ENCODE results near the gene MCM9. TPM values are rescaled to one million over a fixed set of nuclear protein-coding genes. Genes with fewer than 3 reads are reported as not detected.

Gene MCM9
- total RNA-seq, 1 donor from 2014 or later: 15.6 TPM

DNA sequence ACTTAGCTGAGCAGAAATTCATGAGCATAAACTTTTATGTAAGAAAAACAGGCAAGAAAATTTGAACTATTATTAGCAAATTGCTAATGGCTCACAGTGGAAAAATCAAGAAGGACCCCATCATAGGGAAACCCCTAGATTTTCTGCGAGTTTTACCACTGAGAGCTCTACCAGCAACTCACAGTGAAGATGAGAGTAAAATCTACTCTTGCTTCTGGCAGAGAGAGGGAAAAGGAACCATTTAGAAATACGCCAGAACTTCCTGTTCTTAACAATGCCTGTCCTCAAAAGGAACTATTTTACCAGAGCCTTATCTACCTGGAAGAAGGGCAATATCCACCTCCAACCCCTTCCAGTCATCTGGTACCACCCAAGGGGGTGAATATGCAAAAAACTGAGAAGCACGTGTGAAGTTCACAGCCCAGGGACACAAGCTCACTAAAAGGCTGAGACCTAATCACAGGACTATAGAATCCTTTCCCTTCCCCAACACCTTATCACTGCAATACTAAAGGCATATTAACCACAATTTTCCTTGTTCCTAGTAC, 75.4 kb downstream of the MCM9 start:
- TF ChIP-seq, protein P1, sequence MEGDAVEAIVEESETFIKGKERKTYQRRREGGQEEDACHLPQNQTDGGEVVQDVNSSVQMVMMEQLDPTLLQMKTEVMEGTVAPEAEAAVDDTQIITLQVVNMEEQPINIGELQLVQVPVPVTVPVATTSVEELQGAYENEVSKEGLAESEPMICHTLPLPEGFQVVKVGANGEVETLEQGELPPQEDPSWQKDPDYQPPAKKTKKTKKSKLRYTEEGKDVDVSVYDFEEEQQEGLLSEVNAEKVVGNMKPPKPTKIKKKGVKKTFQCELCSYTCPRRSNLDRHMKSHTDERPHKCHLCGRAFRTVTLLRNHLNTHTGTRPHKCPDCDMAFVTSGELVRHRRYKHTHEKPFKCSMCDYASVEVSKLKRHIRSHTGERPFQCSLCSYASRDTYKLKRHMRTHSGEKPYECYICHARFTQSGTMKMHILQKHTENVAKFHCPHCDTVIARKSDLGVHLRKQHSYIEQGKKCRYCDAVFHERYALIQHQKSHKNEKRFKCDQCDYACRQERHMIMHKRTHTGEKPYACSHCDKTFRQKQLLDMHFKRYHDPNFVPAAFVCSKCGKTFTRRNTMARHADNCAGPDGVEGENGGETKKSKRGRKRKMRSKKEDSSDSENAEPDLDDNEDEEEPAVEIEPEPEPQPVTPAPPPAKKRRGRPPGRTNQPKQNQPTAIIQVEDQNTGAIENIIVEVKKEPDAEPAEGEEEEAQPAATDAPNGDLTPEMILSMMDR (IDR thresholded peaks at IDR 0.05): no peak

DNA sequence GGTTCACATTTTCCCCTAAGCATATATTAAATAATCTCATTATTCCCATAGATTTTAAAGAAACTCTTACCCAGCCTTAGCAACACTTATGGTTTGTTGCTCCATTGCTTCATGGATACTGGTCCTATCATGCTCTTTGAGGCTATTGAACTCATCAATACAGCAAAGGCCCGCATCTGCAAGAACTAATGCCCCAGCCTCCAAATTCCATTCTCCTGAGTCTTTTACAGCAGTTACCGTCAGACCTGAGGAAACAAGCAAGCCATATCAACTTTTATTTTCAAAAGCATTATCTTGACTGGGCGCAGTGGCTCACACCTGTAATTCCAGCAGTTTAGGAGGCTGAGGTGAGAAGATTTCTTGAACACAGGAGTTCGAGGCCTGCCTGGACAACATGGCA, 78.7 kb downstream of the MCM9 start:
- TF ChIP-seq, protein P1 (IDR thresholded peaks at IDR 0.05): no peak
- Mint-ChIP-seq H3K27ac (ENCODE audit: unreplicated experiment) (no peak overlapping the region), H3K4me1 (ENCODE audit: unreplicated experiment) (no peaks in the 10 kb centered on the region), H3K27me3 (ENCODE audit: unreplicated experiment) (no peaks in the 10 kb centered on the region), H3K4me3 (ENCODE audit: unreplicated experiment) (no peak overlapping the region), H3K9me3 (ENCODE audit: unreplicated experiment) (no peaks in the 10 kb centered on the region), H3K36me3 (ENCODE audit: unreplicated experiment) (peaks cover 3% of the 10 kb centered on the region)
- no peak for DNase-seq (ENCODE audit: extremely low spot score, unreplicated experiment)

More for the DNA sequence above, 75.4 kb downstream of the MCM9 start:
- Mint-ChIP-seq H3K4me3 (ENCODE audit: unreplicated experiment) (no peak overlapping the region), H3K27ac (ENCODE audit: unreplicated experiment) (no peak overlapping the region), H3K9me3 (ENCODE audit: unreplicated experiment) (no peaks in the 10 kb centered on the region), H3K27me3 (ENCODE audit: unreplicated experiment) (no peaks in the 10 kb centered on the region), H3K4me1 (ENCODE audit: unreplicated experiment) (no peaks in the 10 kb centered on the region), H3K36me3 (ENCODE audit: unreplicated experiment) (no peaks in the 10 kb centered on the region)
- DNase-seq (ENCODE audit: extremely low spot score, unreplicated experiment): no peak

DNA sequence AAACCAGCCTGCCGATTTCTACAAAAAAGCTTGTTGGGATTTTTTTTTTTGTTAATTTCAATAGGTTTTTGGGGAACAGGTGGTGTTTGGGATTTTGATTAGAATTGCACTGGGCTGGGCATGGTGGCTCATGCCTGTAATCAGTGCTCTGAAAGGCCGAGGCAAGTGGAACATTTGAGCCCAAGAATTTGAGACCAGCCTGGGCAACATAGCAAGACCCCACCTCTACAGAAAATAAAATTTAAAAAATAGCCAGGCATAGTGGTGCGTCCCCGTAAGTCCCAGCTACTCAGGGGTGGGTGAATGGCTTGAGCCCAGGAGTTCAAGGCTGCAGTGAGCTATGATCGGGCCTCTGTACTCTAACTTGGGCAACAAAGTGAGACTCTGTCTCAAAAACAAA, 81.6 kb downstream of the MCM9 start:
- no peaks in the 10 kb centered on the region for H3K4me1 Mint-ChIP-seq (ENCODE audit: unreplicated experiment)
- DNase-seq (ENCODE audit: extremely low spot score, unreplicated experiment): no peak
- H3K27ac Mint-ChIP-seq (ENCODE audit: unreplicated experiment): no peak overlapping the region
- H3K36me3 Mint-ChIP-seq (ENCODE audit: unreplicated experiment): peaks cover 3% of the 10 kb centered on the region
- TF ChIP-seq, protein P1 (IDR thresholded peaks at IDR 0.05): no peak
- H3K9me3 Mint-ChIP-seq (ENCODE audit: unreplicated experiment): no peaks in the 10 kb centered on the region
- H3K27me3 Mint-ChIP-seq (ENCODE audit: unreplicated experiment): no peaks in the 10 kb centered on the region
- no peak overlapping the region for H3K4me3 Mint-ChIP-seq (ENCODE audit: unreplicated experiment)

DNA sequence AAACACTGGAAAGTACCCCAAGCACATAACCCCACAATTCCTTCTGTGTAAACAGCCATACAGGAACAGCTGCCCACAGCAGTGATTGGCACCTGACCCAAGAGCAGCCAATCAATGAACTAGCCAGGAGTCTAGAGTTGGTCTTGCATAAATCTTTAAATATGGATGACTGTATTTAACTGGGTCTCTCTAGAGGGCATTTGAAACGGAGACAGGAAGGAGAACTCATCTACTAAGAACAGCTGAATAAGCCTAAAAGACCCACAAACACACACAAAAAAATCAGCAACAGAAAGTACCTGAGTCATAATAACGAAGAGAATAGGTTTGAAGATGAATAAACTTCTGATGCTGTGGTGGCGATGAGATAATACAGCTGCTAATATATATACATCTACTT, 90.0 kb downstream of the MCM9 start:
- H3K4me3 Mint-ChIP-seq (ENCODE audit: unreplicated experiment): no peak overlapping the region
- no peaks in the 10 kb centered on the region for H3K9me3 Mint-ChIP-seq (ENCODE audit: unreplicated experiment)
- H3K27me3 Mint-ChIP-seq (ENCODE audit: unreplicated experiment): no peaks in the 10 kb centered on the region
- no peaks in the 10 kb centered on the region for H3K4me1 Mint-ChIP-seq (ENCODE audit: unreplicated experiment)
- DNase-seq (ENCODE audit: extremely low spot score, unreplicated experiment): no peak
- H3K27ac Mint-ChIP-seq (ENCODE audit: unreplicated experiment): no peak overlapping the region
- H3K36me3 Mint-ChIP-seq (ENCODE audit: unreplicated experiment): peaks cover 8% of the 10 kb centered on the region
- TF ChIP-seq, protein P1 (IDR thresholded peaks at IDR 0.05): no peak

DNA sequence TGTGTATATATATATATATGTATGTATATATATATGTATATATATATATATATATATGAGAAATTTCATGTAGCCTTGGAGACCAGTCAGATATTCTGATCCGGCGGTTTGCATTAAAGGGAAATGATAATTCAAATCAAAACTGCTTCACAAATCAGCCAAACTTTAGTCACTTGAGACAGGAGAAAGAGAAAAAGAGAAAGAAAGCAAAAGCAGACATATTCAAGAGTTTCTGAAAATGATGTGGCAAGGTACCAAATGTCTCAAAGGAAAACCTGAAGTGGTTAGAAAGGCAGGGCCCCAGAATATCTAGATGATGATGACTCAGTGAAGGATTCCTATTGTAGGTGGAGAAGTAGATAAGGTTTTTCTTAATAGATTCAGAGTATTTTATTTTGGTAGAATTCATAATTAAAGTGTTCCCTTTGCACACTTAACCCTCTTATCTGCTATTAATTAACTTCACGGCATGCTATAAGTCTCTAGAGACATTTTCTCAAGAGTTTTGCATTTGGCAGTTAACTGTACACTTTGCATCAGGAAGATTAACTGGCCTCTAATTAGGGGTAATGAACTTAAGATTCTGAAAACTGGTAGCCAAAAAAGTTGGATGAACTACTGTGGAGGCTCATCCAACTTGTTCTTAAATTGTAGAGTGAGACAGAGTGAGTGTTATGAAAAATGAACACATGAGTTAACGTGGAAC, 91.1 kb downstream of the MCM9 start:
- no peaks in the 10 kb centered on the region for H3K27me3 Mint-ChIP-seq (ENCODE audit: unreplicated experiment)

More for the DNA sequence above, 91.1 kb downstream of the MCM9 start:
- TF ChIP-seq, protein P1 (IDR thresholded peaks at IDR 0.05): no peak
- peaks cover 19% of the 10 kb centered on the region for H3K36me3 Mint-ChIP-seq (ENCODE audit: unreplicated experiment)
- no peak overlapping the region for H3K27ac Mint-ChIP-seq (ENCODE audit: unreplicated experiment)
- DNase-seq (ENCODE audit: extremely low spot score, unreplicated experiment): no peak
- H3K4me3 Mint-ChIP-seq (ENCODE audit: unreplicated experiment): no peak overlapping the region
- peaks cover 4% of the 10 kb centered on the region for H3K9me3 Mint-ChIP-seq (ENCODE audit: unreplicated experiment)
- no peaks in the 10 kb centered on the region for H3K4me1 Mint-ChIP-seq (ENCODE audit: unreplicated experiment)
